Calu3 (cell line): ENCODE results near the gene CELF4. TPM values are rescaled to one million over a fixed set of nuclear protein-coding genes. Genes with fewer than 3 reads are reported as not detected.

Source experiments
- BruUV-seq: library from RNA; stranded (reverse); fragments of 400-500 nt; replicated peaks from 2 replicates; lab custom pipeline; 2021; lab: Mats Ljungman, UMichigan
- CTCF ChIA-PET: fragments of 300-600 bp; sonication (Branson Sonifier 250); formaldehyde crosslinking; loops from one replicate; lab custom pipeline; 2022; ENCODE audit warnings: antibody characterized with exemption; lab: Charles Lee
- DNase-seq: peaks from one replicate; pipeline ENCODE4 v3.0.0; 2022
- H3K27ac Mint-ChIP-seq: one replicate; pipeline ENCODE4 v1.8.0; 2022; ENCODE audit warnings: mixed read lengths; ENCODE audit not compliant: unreplicated experiment
- H3K27me3 Mint-ChIP-seq: one replicate; pipeline ENCODE4 v1.8.0; 2022; ENCODE audit warnings: mixed read lengths; ENCODE audit not compliant: unreplicated experiment
- H3K36me3 Mint-ChIP-seq: one replicate; pipeline ENCODE4 v1.8.0; 2022; ENCODE audit warnings: mild to moderate bottlenecking, moderate library complexity, mixed read lengths; ENCODE audit not compliant: insufficient read depth, unreplicated experiment
- H3K4me1 Mint-ChIP-seq: one replicate; pipeline ENCODE4 v1.8.0; 2022; ENCODE audit warnings: mild to moderate bottlenecking, low read depth, mixed read lengths; ENCODE audit not compliant: unreplicated experiment
- H3K4me3 Mint-ChIP-seq: one replicate; pipeline ENCODE4 v1.8.0; 2022; ENCODE audit warnings: mild to moderate bottlenecking, low read depth, moderate library complexity, mixed read lengths; ENCODE audit not compliant: unreplicated experiment
- H3K9me3 Mint-ChIP-seq: one replicate; pipeline ENCODE4 v1.8.0; 2022; ENCODE audit warnings: low read depth, mixed read lengths; ENCODE audit not compliant: unreplicated experiment
- CTCF ChIP-seq: fragments of 200-600 bp; IDR thresholded peaks from one replicate; pipeline ENCODE4 v1.8.0; 2022; ENCODE audit warnings: antibody characterized with exemption; ENCODE audit not compliant: unreplicated experiment
- intact Hi-C: fragments of 100-400 bp; cut with micrococcal nuclease; formaldehyde crosslinking; loops from one replicate; pipeline ENCODE4 v1.10.0; 2022; ENCODE audit not compliant: unreplicated experiment
- total RNA-seq: library from RNA; stranded (reverse); gene quantifications from 2 replicates; pipeline ENCODE4 v1.2.3, GENCODE V29; 2022

The CELF4 gene
- total RNA-seq, 1 experiment from 2014 or later: 7.8 TPM

DNA sequence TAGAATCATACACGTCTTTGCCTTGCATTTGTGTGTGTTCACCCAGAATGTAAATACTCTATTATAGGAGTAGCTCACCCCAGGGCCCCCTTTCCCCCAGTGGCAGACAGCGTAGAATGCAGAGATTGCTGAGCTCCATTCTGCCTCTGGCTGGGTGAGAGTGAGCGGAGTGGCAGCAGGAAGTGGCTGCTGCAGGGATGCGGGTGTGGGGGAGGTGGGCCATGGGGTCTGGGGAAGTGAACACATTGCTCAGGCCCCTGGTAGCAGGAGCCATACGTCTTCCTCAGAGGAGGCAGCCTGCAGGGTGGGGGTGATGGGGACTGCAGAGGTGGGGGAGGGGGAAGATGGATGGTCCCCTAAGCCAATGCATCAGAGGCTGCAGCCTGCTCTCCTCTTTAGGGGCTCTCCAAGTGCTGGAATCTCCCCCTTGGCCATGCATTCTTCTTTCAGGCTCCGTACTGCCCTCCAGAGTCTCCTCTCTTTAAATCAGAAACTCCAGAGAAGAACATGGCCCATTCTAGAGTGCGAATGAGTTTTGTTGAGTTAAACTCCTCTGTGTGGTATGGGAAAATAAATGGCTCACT, 72.2 kb downstream of the CELF4 start:
- Mint-ChIP-seq H3K9me3 (no peaks in the 10 kb centered on the region), H3K27me3 (peaks cover 100% of the 10 kb centered on the region), H3K36me3 (no peaks in the 10 kb centered on the region), H3K4me3 (no peak overlapping the region), H3K27ac (no peak overlapping the region), H3K4me1 (no peaks in the 10 kb centered on the region)
- TF ChIP-seq CTCF: no peak
- BruUV-seq: no TSS peak
- CTCF ChIA-PET: interaction anchor here (0.7 kb wide), 1 partner anchor 8 kb away, joined by 3 read pairs; no protein-coding TSS in a partner anchor
- intact Hi-C loops: no loop called here
- no peak for DNase-seq

- Mint-ChIP-seq H3K27me3 (peaks cover 100% of the 10 kb centered on the region), H3K27ac (no peak overlapping the region), H3K36me3 (no peaks in the 10 kb centered on the region), H3K9me3 (no peaks in the 10 kb centered on the region), H3K4me3 (no peak overlapping the region), H3K4me1 (no peaks in the 10 kb centered on the region)
- no peak for TF ChIP-seq CTCF
- no TSS peak for BruUV-seq
- DNase-seq: no peak
- CTCF ChIA-PET: no interaction called here
- intact Hi-C loops: no loop called here
Observed at GRCh38 chr18:37492952-37493351, 72.6 kb downstream of the CELF4 start.

DNA sequence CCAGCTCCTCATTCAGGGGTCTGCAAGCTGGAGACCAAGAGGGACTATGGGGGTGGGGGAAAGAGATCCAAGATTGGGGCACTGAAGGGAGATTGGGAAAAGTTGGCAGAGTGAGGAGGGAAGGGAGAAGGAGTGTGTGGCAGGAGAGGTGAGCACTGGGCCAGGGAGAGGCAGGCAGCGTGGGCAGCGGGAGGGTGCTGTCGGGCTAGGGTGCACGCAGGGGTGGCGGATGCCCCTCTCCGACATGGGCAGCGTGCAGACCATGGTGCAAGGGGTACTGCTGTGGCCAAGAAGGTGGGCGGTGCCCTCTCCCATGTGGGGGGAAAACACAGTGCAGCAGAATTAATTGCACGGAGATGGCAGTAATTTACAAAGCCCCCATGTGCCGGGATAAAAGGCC, 74.1 kb downstream of the CELF4 start:
- Mint-ChIP-seq H3K4me3 (no peak overlapping the region), H3K27me3 (peaks cover 100% of the 10 kb centered on the region), H3K9me3 (no peaks in the 10 kb centered on the region), H3K36me3 (no peaks in the 10 kb centered on the region), H3K27ac (no peak overlapping the region), H3K4me1 (no peaks in the 10 kb centered on the region)
- TF ChIP-seq CTCF: no peak
- intact Hi-C loops: no loop called here
- BruUV-seq: no TSS peak
- DNase-seq: no peak
- CTCF ChIA-PET: no interaction called here

GRCh38 chr18:37489998-37490397, 75.6 kb downstream of the CELF4 start:
- Mint-ChIP-seq H3K36me3 (no peaks in the 10 kb centered on the region), H3K9me3 (no peaks in the 10 kb centered on the region), H3K27ac (no peak overlapping the region), H3K27me3 (peaks cover 100% of the 10 kb centered on the region), H3K4me1 (no peaks in the 10 kb centered on the region), H3K4me3 (no peak overlapping the region)
- BruUV-seq: no TSS peak
- CTCF ChIA-PET: no interaction called here
- intact Hi-C loops: no loop called here
- DNase-seq: no peak
- TF ChIP-seq CTCF: no peak
